Cardiac muscle cell (in vitro differentiated cells and primary cell): Measurements from ENCODE around the gene ERGIC1. TPM values are rescaled to one million over a fixed set of nuclear protein-coding genes. Genes with fewer than 3 reads are reported as not detected.
A peak's percentile ranks its signal among the peaks of the same experiment; 100 is the strongest.

ENCODE experiments used
- DNase-seq, 2 donors: peaks; one replicate each; pipeline versions ENCODE4 v3.0.0 to v3.0.0-alpha.2; 2010 to 2017; ENCODE audit warnings: low read depth in 1 of 2, low spot score in 1 of 2
- H3K27ac ChIP-seq: fragments of 200-600 bp; sonication (generic); 2 replicates; pipeline ENCODE4 v1.5.1; 2016
- H3K27me3 ChIP-seq: fragments of 200-600 bp; sonication (generic); 2 replicates; pipeline ENCODE4 v1.6.0; 2016; ENCODE audit warnings: control low read depth
- H3K36me3 ChIP-seq: fragments of 200-600 bp; sonication (generic); 2 replicates; pipeline ENCODE4 v1.5.1; 2016; ENCODE audit warnings: control low read depth
- H3K4me1 ChIP-seq: fragments of 200-600 bp; sonication (generic); 2 replicates; pipeline ENCODE4 v1.8.1; 2017; ENCODE audit warnings: low read depth, mild to moderate bottlenecking, mixed run types
- H3K4me3 ChIP-seq: fragments of 200-600 bp; sonication (generic); 2 replicates; pipeline ENCODE4 v1.5.1; 2016; ENCODE audit warnings: mild to moderate bottlenecking
- H3K9me3 ChIP-seq: fragments of 200-600 bp; sonication (generic); 2 replicates; pipeline ENCODE4 v1.5.1; 2017; ENCODE audit warnings: low read depth, mild to moderate bottlenecking, control low read depth
- polyA plus RNA-seq: library from polyadenylated mRNA; unstranded; fragments of >200 nt; fragmentation: Nextera tagmentation; extraction: Ambion mirVana; gene quantifications from 2 replicates; pipeline ENCODE4 v1.2.1, GENCODE V29; 2016
- total RNA-seq: library from RNA; depleted of rRNA; stranded (reverse); fragments of >200 nt; gene quantifications from 2 replicates; pipeline ENCODE4 v1.2.3, GENCODE V29; 2016
- TF ChIP-seq, protein P1 (sequence below): IDR thresholded peaks from 2 replicates; pipeline ENCODE4 v1.5.1; 2012; ENCODE audit warnings: low read depth, mild to moderate bottlenecking, low read length

Gene ERGIC1
- total and polyA plus RNA-seq, 2 experiments from 2014 or later: 15.4 to 77.3 TPM

DNA sequence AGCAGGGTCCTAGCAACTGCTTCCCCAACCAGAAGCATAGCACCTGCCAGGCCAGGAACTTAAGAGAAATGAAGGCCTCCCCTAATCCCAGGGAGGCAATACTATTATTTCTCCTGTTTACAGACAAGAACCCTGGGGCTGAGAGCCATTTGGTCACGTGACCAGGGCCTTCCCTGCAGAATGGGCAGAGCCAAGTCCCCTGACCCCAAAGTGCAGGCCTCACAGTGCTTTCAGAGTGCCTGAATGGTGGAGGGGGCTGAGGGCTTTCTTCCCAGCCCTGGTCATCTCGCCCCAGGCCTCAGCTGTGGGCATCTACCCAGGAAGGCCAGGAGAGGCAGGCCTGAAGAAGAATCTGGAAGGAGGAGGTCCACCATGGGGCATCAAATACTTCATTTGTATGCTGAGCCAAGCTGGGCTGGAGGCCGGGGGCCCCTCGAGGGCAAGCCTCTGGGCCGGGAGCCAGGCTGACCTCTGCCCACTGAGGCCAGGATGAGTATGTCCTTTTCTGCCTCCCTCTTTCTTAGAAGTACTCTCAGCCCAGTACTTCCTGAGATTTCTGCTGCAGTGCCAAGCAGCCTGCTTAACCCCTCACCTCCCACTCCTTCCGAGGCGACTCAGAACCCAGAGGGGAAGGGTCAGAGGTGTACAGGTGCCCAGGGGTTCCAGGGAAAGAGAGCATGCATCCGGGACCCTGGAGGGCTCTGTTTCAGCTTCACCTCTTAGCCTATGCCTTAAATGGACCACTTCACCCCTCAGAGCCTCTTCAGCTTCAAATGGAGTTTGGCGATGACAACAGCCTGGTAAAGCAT, 44.2 kb upstream of the ERGIC1 start:
- no peaks in the 10 kb centered on the region for H3K9me3 ChIP-seq
- no peaks in the 10 kb centered on the region for H3K27me3 ChIP-seq
- peaks cover 23% of the 10 kb centered on the region for H3K4me1 ChIP-seq
- H3K36me3 ChIP-seq: no peaks in the 10 kb centered on the region
- H3K27ac ChIP-seq: peak overlapping the region; percentile 93
- peak in 1 of 2 donors; percentile 62 for DNase-seq
- no peak overlapping the region for H3K4me3 ChIP-seq
- TF ChIP-seq, protein P1, sequence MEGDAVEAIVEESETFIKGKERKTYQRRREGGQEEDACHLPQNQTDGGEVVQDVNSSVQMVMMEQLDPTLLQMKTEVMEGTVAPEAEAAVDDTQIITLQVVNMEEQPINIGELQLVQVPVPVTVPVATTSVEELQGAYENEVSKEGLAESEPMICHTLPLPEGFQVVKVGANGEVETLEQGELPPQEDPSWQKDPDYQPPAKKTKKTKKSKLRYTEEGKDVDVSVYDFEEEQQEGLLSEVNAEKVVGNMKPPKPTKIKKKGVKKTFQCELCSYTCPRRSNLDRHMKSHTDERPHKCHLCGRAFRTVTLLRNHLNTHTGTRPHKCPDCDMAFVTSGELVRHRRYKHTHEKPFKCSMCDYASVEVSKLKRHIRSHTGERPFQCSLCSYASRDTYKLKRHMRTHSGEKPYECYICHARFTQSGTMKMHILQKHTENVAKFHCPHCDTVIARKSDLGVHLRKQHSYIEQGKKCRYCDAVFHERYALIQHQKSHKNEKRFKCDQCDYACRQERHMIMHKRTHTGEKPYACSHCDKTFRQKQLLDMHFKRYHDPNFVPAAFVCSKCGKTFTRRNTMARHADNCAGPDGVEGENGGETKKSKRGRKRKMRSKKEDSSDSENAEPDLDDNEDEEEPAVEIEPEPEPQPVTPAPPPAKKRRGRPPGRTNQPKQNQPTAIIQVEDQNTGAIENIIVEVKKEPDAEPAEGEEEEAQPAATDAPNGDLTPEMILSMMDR: no peak

DNA sequence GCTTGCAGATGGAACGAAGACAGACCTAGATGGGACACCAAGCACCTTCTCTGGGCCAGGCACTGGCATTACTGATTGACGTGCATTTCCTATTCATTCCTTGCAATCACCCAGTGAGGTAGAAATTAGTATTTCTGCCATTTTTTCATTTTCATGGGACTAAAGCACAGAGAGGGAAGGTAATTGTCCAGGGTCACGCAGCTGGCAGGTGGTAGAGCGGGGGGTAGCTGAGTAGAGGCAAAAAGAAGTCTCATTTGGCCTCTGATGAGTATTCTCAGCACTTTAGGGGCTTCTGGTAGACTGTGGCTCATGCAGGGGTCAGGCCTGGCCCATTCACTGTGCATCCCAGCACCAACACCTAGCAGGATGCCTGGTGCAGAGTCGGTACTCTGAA, 43.6 kb upstream of the ERGIC1 start:
- Histone ChIP-seq H3K27me3 (no peaks in the 10 kb centered on the region), H3K4me3 (no peak overlapping the region), H3K9me3 (no peaks in the 10 kb centered on the region), H3K4me1 (peaks cover 23% of the 10 kb centered on the region), H3K27ac (no peak overlapping the region), H3K36me3 (no peaks in the 10 kb centered on the region)
- TF ChIP-seq, protein P1: no peak
- DNase-seq: no peak

DNA sequence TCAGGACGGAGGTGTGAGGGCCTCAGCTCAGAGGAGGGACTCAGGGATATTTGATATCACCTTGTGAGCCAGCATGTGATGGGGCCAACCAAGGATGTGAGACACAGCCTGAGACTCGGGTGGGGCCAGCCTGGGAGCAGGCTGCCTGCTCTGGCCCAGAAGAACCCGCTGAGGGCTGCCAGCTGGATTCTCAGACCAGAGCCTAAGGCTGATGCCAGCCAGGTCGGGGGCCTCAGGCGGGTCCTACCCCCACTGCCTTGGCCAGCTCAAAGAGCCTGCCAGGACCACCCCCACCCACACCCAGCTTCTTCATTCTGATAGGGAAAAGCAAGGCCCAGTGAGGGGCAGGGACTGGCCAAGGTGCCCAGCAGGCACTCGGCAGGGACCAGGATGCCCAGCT, 42.8 kb upstream of the ERGIC1 start:
- no peak for DNase-seq
- Histone ChIP-seq H3K4me1 (peaks cover 23% of the 10 kb centered on the region), H3K36me3 (no peaks in the 10 kb centered on the region)

DNA sequence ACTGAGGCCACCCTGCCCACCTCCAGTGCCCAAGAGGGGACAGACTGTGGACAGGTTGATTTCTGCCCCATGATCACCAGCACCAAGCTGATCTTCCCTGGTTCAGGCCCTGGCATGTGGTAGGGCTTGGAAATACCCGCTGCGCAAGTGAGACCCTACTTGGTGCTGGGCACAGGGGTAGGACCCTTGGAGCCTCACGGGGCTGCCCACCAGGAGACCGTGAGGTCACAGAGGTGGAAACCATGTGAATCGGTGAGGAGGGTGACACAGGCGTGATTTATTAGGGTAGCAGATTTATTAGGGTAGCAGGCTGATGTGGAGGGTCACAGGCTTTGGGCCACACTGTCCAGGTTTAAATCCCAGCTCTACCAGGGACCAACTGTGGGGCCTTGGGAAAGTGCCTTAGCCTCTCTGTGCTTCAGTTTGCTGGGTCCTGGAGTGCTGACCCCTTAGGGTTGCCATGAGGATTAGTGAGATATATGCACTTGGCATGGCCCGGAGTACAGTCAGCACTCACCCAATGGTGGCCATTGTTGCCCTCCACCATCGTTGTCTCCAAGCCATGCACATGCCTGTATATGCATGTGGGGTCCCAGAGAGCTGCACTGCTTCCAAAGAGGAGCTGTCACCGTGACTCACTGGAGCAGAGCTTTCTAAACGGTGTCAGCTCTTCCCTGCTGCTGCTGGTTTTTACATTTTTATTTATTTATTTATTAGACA, 42.2 kb upstream of the ERGIC1 start:
- Histone ChIP-seq H3K27ac (no peak overlapping the region), H3K27me3 (no peaks in the 10 kb centered on the region), H3K36me3 (no peaks in the 10 kb centered on the region), H3K9me3 (no peaks in the 10 kb centered on the region), H3K4me1 (peaks cover 23% of the 10 kb centered on the region), H3K4me3 (no peak overlapping the region)
- TF ChIP-seq, protein P1: no peak
- no peak for DNase-seq

More for the DNA sequence above, 42.8 kb upstream of the ERGIC1 start:
- Histone ChIP-seq H3K4me3 (no peak overlapping the region), H3K9me3 (no peaks in the 10 kb centered on the region), H3K27ac (no peak overlapping the region), H3K27me3 (no peaks in the 10 kb centered on the region)
- TF ChIP-seq, protein P1: no peak

DNA sequence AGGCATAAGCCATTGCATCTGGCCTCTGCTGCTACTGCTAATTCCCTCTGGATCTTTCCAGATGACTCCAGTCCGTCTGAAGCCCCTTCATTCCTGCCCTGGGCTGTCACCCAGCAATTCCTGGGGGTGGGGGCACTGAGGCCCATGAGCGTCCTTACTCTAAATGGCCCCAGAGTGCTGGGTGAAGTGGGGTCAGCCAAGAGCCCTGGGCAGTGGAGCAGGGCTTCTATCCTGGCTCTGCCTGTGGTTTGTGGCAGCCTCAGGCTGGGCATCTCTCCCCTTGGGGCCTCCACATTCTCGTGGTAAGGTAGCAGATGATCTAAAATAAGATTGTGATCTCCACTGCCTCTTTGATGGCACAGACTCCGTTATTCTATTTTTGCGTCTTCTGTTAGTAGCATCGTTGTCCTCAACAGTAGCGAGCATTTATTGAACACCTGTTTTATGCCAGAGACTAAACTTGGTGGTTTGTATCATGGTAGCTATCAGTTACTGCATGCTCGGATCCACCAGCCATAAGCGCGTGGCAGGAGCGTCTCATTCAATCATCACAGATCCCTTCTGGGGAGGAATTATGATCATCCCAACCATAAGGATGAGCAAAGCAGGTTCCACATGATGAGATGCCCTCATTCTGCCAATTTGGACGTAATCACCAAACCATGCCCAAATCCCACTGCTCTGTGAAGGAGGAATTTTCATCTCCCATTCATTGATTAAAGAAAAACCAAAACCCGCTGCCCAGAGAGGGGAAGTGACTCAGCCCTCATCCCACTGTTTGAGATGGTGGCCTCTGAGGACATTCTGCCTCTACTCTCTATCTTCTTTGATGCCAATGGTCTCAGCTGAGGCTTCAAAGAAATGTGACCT, 41.1 kb upstream of the ERGIC1 start:
- TF ChIP-seq, protein P1: no peak
- Histone ChIP-seq H3K4me1 (peaks cover 23% of the 10 kb centered on the region), H3K4me3 (no peak overlapping the region), H3K27me3 (no peaks in the 10 kb centered on the region), H3K36me3 (no peaks in the 10 kb centered on the region), H3K27ac (no peak overlapping the region), H3K9me3 (no peaks in the 10 kb centered on the region)
- DNase-seq: peak in 1 of 2 donors; percentile 52
